Natural killer cell treated with Interleukin-12 subunit alpha and Interleukin-12 subunit beta and Interleukin-15 and Interleukin-18, amount 100 ng/mL, for 72 hours (primary cell): ENCODE results near the gene GATA2. TPM values are rescaled to one million over a fixed set of nuclear protein-coding genes. Genes with fewer than 3 reads are reported as not detected.
A peak's percentile ranks its signal among the peaks of the same experiment; 100 is the strongest.

Source experiments
- ATAC-seq, 2 donors: fragments of 150-1000 bp; cut with Tn5 transposase in 1 of 2; sonication (Bioruptor Pico), chemical (Tn5 transposase) in 1 of 2; 2 replicates each; pipeline ENCODE4 v1.10.0; 2021
- DNase-seq: peaks from one replicate; pipeline ENCODE4 v3.0.0; 2022; ENCODE audit warnings: low spot score
- H3K27ac Mint-ChIP-seq, 2 donors: 1 replicate in 1 of 2; 2 replicates in 1 of 2; pipeline ENCODE4 v1.8.0; 2022; ENCODE audit warnings: mixed read lengths in 2 of 2, mild to moderate bottlenecking in 1 of 2, moderate library complexity in 1 of 2
- H3K27me3 Mint-ChIP-seq, 2 donors: 1 replicate in 1 of 2; 2 replicates in 1 of 2; pipeline ENCODE4 v1.8.0; 2022; ENCODE audit warnings: mixed read lengths in 2 of 2
- H3K36me3 Mint-ChIP-seq: one replicate; pipeline ENCODE4 v1.8.0; 2022; ENCODE audit warnings: mixed read lengths
- H3K4me1 Mint-ChIP-seq, 2 donors: 1 replicate in 1 of 2; 2 replicates in 1 of 2; pipeline ENCODE4 v1.8.0; 2022; ENCODE audit warnings: low read depth in 2 of 2, mixed read lengths in 2 of 2, mild to moderate bottlenecking in 1 of 2
- H3K4me3 Mint-ChIP-seq: one replicate; pipeline ENCODE4 v1.8.0; 2022; ENCODE audit warnings: mixed read lengths
- H3K9me3 Mint-ChIP-seq: 2 replicates; pipeline ENCODE4 v1.8.0; 2022; ENCODE audit warnings: mixed read lengths
- total RNA-seq, 2 donors: library from RNA; stranded (reverse); gene quantifications; one replicate each; pipeline ENCODE4 v1.2.3, GENCODE V29; 2022

The GATA2 gene
- 10 to 100 TPM in 1 of 2 donors, 1 to 10 TPM in 1; 1.6 to 72.7 TPM for total RNA-seq

DNA sequence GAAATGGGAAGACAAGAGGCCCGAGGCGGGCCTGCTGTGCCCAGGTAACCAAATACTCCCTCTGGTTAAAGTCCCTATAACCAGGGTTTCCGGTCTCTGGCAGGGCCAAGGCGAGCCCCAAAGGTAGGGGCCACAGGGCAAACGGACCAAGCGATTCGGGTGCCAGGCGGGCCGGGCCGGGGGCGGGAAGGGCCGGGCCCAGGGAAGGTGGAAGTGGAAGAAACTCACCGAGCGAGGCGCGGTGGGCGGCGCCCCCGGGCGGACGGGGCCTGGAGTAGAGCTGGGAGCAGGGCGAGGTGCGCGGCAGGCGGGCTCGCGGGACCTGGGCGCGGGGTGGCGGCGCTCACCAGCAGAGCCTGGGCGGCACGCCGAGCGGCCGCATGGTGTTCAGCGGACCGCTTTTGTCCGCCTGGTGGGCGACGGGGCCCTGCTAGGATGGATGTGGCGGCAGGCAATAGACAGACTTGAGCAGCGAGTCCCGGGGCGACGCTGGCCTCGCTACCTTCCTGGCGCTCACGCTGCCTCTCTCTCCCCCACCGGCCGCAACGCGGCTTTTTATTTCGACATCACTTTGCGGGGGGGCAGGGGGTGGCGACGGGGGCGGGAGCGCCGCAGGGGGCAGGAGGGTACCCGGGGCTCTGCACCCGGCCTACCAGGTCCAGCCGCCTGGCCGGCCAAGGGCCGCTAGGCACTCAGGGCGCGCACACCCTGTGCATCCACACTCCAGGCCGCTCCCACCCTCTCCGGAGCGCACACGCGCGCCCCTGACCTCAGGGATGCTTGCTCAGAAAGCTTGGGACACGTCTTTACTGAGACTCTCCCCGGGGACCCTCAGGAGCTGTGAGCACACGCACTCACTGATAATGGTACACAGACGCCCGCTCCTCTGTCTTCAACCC lies at the start of gene GATA2:
Gene GATA2 (minus strand): TSS at position 531 of the 899 bp plus-strand sequence. CDS start 6,170 bp downstream, outside the sequence.
- peak within 1 kb of the TSS; percentile 45 for H3K4me3 Mint-ChIP-seq
- no peaks in the 10 kb centered on the region for H3K36me3 Mint-ChIP-seq
- ATAC-seq (peak in 1 of 2 donors; percentile 57), DNase-seq (peak; percentile 45)
- H3K27ac Mint-ChIP-seq, result peak within 1 kb of the TSS in 1 of 2 donors; percentile 43
- H3K9me3 Mint-ChIP-seq, result no peaks in the 10 kb centered on the region
- peaks cover 0 to 6% of the 10 kb centered on the region in 2 donors for H3K4me1 Mint-ChIP-seq
- peaks cover 33% of the 10 kb centered on the region in 2 donors for H3K27me3 Mint-ChIP-seq

DNA sequence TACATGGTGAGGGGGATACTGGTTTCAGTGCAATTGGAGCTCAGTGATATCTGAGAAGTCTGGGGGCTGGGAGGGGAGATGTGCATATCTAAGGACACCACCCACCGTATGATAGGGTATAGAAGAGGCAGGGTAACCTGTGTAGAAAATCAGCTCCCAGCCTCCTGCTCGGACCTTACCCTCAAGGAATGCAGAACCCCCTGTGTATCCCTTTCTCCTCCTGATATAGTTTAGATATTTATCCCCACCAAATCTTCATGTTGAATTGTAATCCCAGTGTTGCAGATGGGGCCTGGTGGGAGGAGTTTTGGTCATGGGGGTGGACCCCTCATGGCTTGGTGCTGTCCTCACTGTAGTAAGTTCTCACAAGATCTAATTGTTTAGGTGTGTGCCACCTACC lies 48.2 kb upstream of the GATA2 start:
- Mint-ChIP-seq H3K36me3 (peaks cover 12% of the 10 kb centered on the region), H3K4me3 (no peak overlapping the region), H3K27me3 (peaks cover 19 to 40% of the 10 kb centered on the region in 2 donors), H3K27ac (no peak overlapping the region), H3K9me3 (peaks cover 2% of the 10 kb centered on the region), H3K4me1 (no peaks in the 10 kb centered on the region)
- ATAC-seq (no peak), DNase-seq (no peak)

DNA sequence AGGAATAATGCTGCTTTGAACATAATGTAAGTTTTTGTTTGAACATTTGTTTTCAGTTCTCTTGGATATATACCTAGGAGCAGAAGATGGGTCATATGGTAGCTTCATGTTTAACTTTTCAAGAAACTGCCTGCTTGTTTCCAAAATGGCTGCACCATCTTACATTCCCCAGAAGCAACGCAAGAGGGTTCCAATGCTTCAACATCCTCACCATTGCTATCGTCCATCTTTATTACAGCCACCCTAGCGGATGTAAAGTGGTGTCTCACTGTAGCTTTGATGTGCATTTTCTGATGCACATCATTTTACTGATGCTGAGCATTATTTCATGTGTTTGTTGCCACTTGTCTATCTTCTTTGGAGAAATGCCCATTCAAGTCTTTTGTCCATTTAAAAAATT lies 46.4 kb upstream of the GATA2 start:
- Mint-ChIP-seq H3K36me3 (peaks cover 12% of the 10 kb centered on the region), H3K4me1 (no peaks in the 10 kb centered on the region), H3K27me3 (peaks cover 34 to 59% of the 10 kb centered on the region in 2 donors), H3K27ac (no peak overlapping the region), H3K4me3 (no peak overlapping the region), H3K9me3 (peaks cover 2% of the 10 kb centered on the region)
- ATAC-seq (no peak), DNase-seq (no peak)

DNA sequence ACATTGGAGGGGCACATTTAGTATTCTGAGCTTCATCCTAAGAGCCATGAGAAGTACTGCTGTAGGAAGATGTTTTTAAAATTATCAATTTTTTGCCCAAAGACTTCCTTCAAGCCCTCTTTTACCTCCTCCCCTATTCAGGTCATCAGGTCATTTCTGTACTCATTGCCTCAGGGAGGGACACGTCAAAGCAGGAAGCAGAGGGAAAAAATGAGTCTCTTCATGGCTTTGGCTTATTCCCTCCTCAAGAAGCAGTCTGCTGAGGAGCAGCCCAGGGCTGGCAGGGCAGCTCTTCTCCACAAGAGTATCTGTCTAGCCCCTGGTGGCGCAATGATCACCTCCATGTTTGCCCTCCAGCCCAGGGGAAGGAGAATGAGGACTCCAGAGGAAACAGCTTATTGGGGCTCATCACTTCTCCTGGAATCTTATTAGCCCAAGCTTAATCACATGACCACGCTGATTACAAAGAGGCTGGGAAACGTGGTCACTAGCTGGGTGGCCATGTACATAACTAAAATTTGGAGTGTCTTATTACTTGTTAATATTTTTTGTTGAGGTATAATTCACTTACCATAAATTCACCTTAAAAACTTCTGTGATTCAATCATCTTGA lies 44.2 kb upstream of the GATA2 start:
- Mint-ChIP-seq H3K9me3 (no peaks in the 10 kb centered on the region), H3K27me3 (peaks cover 38 to 59% of the 10 kb centered on the region in 2 donors), H3K4me1 (no peaks in the 10 kb centered on the region), H3K4me3 (no peak overlapping the region), H3K36me3 (no peaks in the 10 kb centered on the region), H3K27ac (no peak overlapping the region)
- DNase-seq, result no peak
- ATAC-seq, result no peak

DNA sequence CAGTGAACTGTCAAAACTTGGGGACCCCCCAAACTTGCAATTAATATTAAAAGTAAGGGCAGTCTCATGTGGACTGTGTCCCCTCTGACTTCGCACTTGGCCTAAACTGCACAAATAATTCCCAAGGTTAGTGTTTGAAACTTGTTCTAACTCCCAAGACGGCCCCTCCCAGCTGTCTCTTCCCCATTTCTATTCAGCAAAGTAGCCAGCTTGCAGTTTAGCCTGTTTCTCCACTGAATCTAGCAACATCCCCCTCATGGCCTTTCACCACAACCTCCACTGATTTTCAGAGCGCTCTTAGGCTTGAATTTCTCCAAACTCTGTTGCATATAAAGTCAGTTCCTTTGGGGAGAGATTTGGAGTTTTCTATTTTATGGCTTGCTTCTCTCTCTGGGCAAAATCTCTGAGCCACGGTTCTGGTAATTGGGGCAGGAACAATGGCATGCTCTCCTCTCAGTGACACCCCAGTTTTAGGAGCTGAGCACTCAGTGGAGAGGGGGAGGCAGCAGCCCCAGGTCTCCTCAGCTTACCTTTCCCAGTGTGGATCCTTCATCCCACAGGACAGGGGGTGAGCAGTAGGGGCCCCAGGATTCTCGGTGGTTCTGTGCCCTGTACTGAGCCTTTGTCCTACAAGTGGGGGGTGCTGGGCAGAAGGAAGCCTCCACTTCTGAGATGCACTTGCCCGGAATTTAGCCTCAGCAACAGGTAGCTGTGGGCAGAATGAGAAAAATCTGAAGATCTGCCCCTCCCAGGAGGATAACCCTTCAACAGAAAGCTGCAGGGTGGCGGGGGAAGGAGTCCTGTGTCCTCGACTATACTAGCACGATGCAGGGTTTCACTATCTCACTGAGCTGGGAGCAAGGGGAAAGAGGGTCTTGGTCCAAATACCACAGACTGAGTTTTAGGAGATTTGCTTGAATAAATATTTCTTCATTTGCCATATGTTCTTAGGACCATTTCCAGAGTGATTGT lies 39.3 kb upstream of the GATA2 start:
- ATAC-seq, result peak in 1 of 2 donors; percentile 31
- Mint-ChIP-seq H3K36me3 (no peaks in the 10 kb centered on the region), H3K9me3 (no peaks in the 10 kb centered on the region), H3K4me3 (no peak overlapping the region), H3K27ac (no peak overlapping the region), H3K27me3 (peaks cover 35 to 60% of the 10 kb centered on the region in 2 donors), H3K4me1 (no peaks in the 10 kb centered on the region)
- DNase-seq, result no peak

DNA sequence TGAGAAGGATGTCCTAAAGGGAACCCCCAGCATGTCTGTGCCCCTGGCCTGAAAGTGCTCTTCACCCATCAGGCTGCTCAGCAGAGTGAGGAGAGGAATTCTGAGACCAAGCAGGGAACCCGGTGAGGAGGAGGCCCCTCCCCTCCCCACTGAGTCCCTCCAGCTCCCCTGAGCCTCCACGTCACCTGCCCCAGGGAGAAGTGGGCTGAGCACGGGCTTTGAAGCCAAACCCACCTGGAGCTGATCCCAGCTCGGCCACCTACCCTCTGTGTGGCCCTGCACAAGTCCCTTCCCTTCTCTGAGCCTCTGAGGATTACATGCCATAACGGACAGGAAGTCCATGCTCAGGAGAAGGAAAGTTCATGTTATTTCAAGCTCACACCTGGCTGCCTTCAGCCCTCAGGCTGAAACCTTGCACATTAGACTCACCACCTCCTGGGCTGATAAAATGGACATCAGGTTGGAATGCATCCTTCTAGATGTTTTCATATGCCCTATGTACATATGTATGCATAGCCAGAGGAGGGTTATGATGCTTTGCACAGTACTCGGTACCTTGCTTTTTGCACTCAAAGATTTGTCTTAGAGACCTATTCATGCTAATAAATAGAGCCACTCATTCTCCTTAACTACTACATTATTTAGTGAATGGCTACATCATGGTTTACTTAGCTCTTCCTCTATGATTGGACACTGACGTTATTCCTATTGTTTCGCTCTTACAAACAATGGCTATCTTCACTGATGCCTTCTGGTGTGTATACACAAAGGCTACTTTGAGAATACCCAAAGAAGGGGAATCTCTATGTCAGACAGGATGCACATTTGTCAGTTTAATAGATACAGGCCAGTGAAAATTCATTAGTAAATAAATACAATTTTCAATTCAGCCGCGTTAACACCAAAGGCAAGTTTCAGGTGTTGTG lies 31.6 kb upstream of the GATA2 start:
- no peak for ATAC-seq
- no peak overlapping the region for H3K4me3 Mint-ChIP-seq
- no peak overlapping the region for H3K27ac Mint-ChIP-seq
- H3K4me1 Mint-ChIP-seq, result no peaks in the 10 kb centered on the region
- H3K27me3 Mint-ChIP-seq, result peaks cover 10 to 25% of the 10 kb centered on the region in 2 donors
- H3K36me3 Mint-ChIP-seq, result no peaks in the 10 kb centered on the region
- no peak for DNase-seq
- no peaks in the 10 kb centered on the region for H3K9me3 Mint-ChIP-seq

DNA sequence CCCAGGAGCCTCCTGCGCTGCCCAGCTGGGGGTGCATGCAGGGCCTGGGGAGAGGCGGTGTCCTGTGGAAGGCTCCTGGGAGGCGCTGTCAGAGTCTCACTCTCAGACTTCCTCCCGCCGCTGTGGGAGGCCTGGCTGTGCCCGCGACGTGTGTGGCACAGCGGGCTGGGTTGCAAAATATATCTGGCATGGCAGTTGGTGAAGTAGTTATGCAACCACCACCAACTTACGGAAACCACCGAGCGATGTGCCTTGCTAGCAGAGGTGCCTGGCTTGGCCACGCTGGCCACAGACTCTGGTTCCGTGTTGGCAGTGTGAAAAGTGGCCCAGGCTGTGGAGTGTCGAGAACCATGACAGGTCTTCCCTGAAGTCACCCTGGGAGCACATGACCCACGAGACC lies 30.6 kb upstream of the GATA2 start:
- H3K36me3 Mint-ChIP-seq, result no peaks in the 10 kb centered on the region
- ATAC-seq (peak in 1 of 2 donors; percentile 57), DNase-seq (no peak)
- H3K27ac Mint-ChIP-seq, result no peak overlapping the region
- H3K27me3 Mint-ChIP-seq, result peaks cover 16 to 32% of the 10 kb centered on the region in 2 donors
- no peak overlapping the region for H3K4me3 Mint-ChIP-seq
- H3K9me3 Mint-ChIP-seq, result no peaks in the 10 kb centered on the region
- no peaks in the 10 kb centered on the region for H3K4me1 Mint-ChIP-seq

DNA sequence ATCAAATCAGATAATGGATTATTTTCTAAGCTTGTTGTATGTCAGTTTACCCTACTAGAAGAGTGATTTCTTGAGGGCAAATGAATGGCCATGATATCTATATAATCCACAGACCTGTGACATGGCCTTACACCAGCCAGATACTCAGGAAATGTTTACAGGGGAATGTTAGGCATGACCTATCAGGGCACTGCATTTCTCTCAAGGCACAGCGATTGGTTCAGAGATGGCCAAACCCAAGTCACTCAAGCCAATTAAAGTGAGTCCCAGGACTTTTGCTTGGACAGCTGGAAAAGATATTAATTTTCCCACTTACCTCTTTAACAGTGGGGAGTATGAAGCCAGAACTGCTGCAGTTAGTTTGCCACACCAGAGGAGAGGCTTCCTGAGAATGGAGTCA lies 28.7 kb upstream of the GATA2 start:
- H3K9me3 Mint-ChIP-seq, result no peaks in the 10 kb centered on the region
- H3K27me3 Mint-ChIP-seq, result peaks cover 15 to 28% of the 10 kb centered on the region in 2 donors
- H3K4me3 Mint-ChIP-seq, result no peak overlapping the region

DNA sequence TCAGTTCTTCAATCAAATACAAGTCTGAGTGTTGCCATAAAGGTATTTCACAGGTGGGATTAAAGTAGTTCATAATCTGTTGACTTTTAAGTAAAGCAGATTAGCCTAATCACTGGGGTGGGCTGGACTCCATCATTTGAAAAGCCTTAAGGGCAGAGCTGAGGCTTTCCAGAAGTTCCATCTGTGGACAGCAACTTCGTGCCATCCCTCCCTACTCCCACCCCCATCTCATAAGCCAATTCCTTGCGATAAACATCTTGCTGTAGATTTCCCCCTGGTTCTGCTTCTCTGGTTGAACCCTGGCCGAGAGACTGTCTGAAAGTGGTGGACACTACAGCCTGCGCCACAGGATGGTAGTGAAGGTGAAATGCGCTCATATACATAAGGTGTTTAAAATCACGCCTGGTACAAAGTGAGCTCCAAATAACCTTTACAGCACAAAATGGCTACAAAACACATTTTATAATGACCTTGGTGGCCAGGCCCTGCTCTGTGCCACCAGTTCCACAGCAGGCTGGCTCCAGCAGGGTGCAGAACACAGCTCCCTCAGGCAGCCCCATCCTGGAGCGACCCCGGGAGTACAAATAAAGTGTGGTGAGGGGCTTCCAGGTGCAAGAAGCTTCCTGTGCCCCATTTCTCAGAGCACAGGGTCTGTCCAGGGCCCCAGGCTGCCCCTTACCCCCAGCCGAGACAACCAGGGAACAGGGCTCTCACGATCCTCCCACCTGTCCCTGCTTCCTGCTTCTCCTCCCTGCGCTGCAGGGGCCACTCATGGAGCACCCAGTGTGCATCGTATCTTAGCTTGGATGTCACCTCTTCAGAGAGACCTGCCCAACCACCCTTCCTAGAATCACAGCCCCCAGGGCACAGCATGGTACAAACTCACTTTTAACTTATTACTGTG lies 25.8 kb upstream of the GATA2 start:
- H3K9me3 Mint-ChIP-seq, result no peaks in the 10 kb centered on the region
- no peak overlapping the region for H3K4me3 Mint-ChIP-seq
- no peak for ATAC-seq
- peaks cover 22 to 47% of the 10 kb centered on the region in 2 donors for H3K27me3 Mint-ChIP-seq
- no peak for DNase-seq
- H3K36me3 Mint-ChIP-seq, result peaks cover 5% of the 10 kb centered on the region
- no peak overlapping the region for H3K27ac Mint-ChIP-seq
- H3K4me1 Mint-ChIP-seq, result no peaks in the 10 kb centered on the region

More for the DNA sequence above, 28.7 kb upstream of the GATA2 start:
- no peak for DNase-seq
- Mint-ChIP-seq H3K4me1 (no peaks in the 10 kb centered on the region), H3K27ac (no peak overlapping the region), H3K36me3 (no peaks in the 10 kb centered on the region)
- ATAC-seq, result no peak

DNA sequence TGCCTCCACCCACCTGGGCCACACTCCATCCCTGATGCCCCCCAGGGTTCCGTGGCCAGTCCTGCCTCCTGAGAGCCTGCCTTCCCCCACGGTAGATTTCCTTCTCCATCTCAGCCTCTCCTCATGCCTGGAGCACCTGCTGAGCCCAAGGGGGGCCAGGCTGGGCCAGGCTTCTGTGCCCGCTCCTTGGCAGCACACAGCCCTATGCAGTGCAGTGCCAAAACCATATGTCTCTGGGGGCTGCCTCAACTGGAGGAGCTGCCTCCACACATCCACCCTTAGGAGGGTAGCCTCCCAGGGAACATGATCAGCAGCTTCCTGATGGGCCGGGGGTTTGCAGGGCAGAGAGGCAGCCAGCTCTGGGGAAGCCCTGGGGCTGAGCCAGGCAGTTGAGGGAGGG lies 24.6 kb upstream of the GATA2 start:
- Mint-ChIP-seq H3K4me1 (no peaks in the 10 kb centered on the region), H3K4me3 (no peak overlapping the region), H3K27me3 (peaks cover 25 to 55% of the 10 kb centered on the region in 2 donors), H3K9me3 (no peaks in the 10 kb centered on the region), H3K36me3 (peaks cover 5% of the 10 kb centered on the region), H3K27ac (no peak overlapping the region)
- DNase-seq (no peak), ATAC-seq (peak; percentile 43 to 65)

DNA sequence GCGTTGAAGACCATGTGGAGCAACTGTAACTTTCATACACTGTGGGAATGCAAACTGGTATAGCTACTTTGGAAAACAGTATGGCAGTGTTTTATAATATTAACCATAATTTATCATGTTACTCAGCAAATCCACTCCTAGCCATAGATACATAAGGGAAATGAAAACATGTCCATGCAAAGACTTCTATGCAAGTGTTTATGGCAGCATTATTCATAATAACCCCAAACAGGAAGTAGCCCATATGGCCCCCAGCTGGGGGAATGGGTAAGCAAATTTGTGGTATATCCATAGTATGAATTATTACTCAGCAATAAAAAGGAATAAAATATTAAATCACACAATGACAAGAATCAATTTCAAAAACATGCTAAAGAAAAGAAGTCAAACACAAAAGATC lies 23.0 kb upstream of the GATA2 start:
- ATAC-seq (no peak), DNase-seq (no peak)
- no peak overlapping the region for H3K4me3 Mint-ChIP-seq
- no peak overlapping the region for H3K27ac Mint-ChIP-seq
- no peaks in the 10 kb centered on the region for H3K4me1 Mint-ChIP-seq
- H3K27me3 Mint-ChIP-seq, result peaks cover 31 to 55% of the 10 kb centered on the region in 2 donors
- H3K36me3 Mint-ChIP-seq, result peaks cover 5% of the 10 kb centered on the region
- no peaks in the 10 kb centered on the region for H3K9me3 Mint-ChIP-seq

DNA sequence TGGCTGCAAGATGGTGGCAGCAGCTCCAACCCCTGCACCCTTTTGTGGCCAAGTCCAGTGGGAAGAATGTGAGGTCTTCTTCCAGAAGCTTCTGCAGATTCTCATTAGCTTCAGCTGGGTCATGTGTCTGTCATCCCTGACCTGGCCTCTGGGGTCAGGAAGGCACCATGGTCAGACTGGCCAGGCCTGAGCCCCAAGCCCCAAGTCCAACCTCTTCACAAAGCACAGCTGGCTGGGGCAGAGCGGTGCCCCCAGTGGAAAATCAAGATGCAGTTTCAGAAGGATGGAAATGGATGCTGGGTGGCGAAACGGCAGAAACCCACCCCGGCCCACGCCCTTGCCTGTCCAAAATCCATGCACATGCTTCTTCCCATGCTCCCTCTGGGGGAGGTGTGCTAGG lies 15.9 kb upstream of the GATA2 start:
- Mint-ChIP-seq H3K4me3 (no peak overlapping the region), H3K27ac (no peak overlapping the region), H3K4me1 (no peaks in the 10 kb centered on the region), H3K36me3 (no peaks in the 10 kb centered on the region), H3K9me3 (no peaks in the 10 kb centered on the region), H3K27me3 (peaks cover 20 to 23% of the 10 kb centered on the region in 2 donors)
- DNase-seq (no peak), ATAC-seq (no peak)
